NCI-H460 (cell line): Measurements from ENCODE around the gene HOXD10. TPM values are rescaled to one million over a fixed set of nuclear protein-coding genes. Genes with fewer than 3 reads are reported as not detected.

Experiments used
- DNase-seq: peaks from one replicate; pipeline ENCODE4 v3.0.0-alpha.2; 2016; ENCODE audit warnings: low read depth; ENCODE audit errors: extremely low read depth
- total RNA-seq: library from RNA; depleted of rRNA; stranded (reverse); fragments of >200 nt; shearing (Covaris generic); gene quantifications from 2 replicates; pipeline ENCODE4 v1.2.3, GENCODE V29; 2014

Gene HOXD10
- total RNA-seq, 1 experiment from 2014 or later: 0.25 TPM

GRCh38 chr2:176082525-176082823, 34.1 kb upstream of the HOXD10 start:
- no peak for DNase-seq

GRCh38 chr2:176082824-176083751, 33.5 kb upstream of the HOXD10 start:
- no peak for DNase-seq

GRCh38 chr2:176083796-176084261, 32.7 kb upstream of the HOXD10 start, which contains the start of gene EVX2:
Gene EVX2, minus strand, starts transcription at chr2:176083962. Its CDS starts 186 bp downstream, at chr2:176083776.
- no peak for DNase-seq

GRCh38 chr2:176084611-176085119, 31.9 kb upstream of the HOXD10 start:
- no peak for DNase-seq

- no peak for DNase-seq
Measured at GRCh38 chr2:176085120-176085788, 31.3 kb upstream of the HOXD10 start.

- DNase-seq: peak; percentile 45
Measured at GRCh38 chr2:176085861-176086771, 30.5 kb upstream of the HOXD10 start.

GRCh38 chr2:176087330-176088047, 29.1 kb upstream of the HOXD10 start:
- no peak for DNase-seq

GRCh38 chr2:176088048-176088936, 28.3 kb upstream of the HOXD10 start:
- DNase-seq: peak; percentile 68

GRCh38 chr2:176088937-176089842, 27.4 kb upstream of the HOXD10 start:
- no peak for DNase-seq

- no peak for DNase-seq
Measured at GRCh38 chr2:176089843-176090395, 26.7 kb upstream of the HOXD10 start.

- no peak for DNase-seq
Measured at GRCh38 chr2:176090862-176091261, 25.7 kb upstream of the HOXD10 start.

GRCh38 chr2:176091329-176092258, 25.0 kb upstream of the HOXD10 start:
- no peak for DNase-seq

GRCh38 chr2:176092270-176093144, 24.1 kb upstream of the HOXD10 start, which contains the start of gene HOXD13:
Gene HOXD13, plus strand, starts transcription at chr2:176092721. Its CDS starts 170 bp downstream, at chr2:176092891.
- no peak for DNase-seq

- no peak for DNase-seq
Measured at GRCh38 chr2:176093145-176093897, 23.3 kb upstream of the HOXD10 start.

- DNase-seq: no peak
Measured at GRCh38 chr2:176093898-176094249, 22.7 kb upstream of the HOXD10 start.
